ENCODE measurements around the gene MEX3D.

DNA sequence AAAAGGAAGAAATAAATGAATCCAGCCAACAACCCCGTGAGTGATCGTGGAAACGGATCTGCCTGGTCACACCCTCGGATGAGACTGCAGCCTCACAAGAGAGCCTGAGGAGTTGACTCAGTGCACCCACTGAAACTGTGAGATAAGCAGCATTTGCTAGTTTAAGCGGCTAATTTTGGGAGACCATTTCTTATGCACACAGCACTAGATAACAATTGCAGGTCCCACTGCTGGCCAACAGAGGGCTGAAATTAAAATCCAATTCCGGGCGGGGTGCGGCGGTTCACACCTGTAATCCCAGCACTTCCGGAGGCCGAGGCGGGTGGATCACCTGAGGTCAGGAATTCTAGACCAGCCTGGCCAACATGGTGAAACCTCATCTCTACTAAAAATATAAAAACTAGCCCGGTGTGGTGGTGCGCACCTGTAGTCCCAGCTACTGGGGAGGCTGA lies 33.5 kb upstream of the MEX3D start:
- no peak for TF ChIP-seq POLR2A (IDR thresholded peaks at IDR 0.05)
- TF ChIP-seq, protein P1, sequence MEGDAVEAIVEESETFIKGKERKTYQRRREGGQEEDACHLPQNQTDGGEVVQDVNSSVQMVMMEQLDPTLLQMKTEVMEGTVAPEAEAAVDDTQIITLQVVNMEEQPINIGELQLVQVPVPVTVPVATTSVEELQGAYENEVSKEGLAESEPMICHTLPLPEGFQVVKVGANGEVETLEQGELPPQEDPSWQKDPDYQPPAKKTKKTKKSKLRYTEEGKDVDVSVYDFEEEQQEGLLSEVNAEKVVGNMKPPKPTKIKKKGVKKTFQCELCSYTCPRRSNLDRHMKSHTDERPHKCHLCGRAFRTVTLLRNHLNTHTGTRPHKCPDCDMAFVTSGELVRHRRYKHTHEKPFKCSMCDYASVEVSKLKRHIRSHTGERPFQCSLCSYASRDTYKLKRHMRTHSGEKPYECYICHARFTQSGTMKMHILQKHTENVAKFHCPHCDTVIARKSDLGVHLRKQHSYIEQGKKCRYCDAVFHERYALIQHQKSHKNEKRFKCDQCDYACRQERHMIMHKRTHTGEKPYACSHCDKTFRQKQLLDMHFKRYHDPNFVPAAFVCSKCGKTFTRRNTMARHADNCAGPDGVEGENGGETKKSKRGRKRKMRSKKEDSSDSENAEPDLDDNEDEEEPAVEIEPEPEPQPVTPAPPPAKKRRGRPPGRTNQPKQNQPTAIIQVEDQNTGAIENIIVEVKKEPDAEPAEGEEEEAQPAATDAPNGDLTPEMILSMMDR (IDR thresholded peaks at IDR 0.05) = peak in 1 of 3 experiments; percentile 11
